ENCODE results near the gene OTOP2. TPM values are rescaled to one million over a fixed set of nuclear protein-coding genes. Genes with fewer than 3 reads are reported as not detected.
"Not testable (repeated sequence)": the region's sequence is repeated elsewhere in the genome, so short reads cannot be mapped to it uniquely, and the experiment has no call there.

OTOP2 gene
- total RNA-seq, 2 donors from 2014 or later, result not detected

DNA sequence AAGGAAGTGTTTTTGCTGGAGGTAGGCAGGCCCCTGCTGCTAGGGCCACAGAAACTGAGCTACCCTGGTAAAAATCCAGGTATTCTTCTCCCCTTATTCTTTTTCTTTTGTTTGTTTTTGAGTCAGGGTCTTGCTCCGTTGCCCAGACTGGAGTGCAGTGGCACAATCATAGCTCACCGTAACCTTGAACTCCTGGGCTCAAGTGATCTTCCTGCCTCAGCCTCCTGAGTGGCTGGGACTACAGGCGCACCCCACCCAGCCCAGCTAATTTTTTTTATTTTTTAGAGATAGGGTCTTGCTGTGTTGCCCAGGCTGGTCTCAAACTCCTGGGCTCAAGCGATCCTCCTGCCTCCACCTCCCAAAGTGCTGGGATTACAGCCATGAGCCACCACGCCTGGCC lies 45.4 kb downstream of the OTOP2 start:
- H3K27me3 Mint-ChIP-seq; ATAC-seq; DNase-seq; H3K36me3 Mint-ChIP-seq (ENCODE audit: low read depth); H3K4me3 Mint-ChIP-seq; H3K4me1 Mint-ChIP-seq; H3K9me3 ChIP-seq (ENCODE audit: control insufficient read depth, low read length, poor library complexity, severe bottlenecking): not testable (repeated sequence)
- peak overlapping the region; percentile 45 for H3K27ac Mint-ChIP-seq

DNA sequence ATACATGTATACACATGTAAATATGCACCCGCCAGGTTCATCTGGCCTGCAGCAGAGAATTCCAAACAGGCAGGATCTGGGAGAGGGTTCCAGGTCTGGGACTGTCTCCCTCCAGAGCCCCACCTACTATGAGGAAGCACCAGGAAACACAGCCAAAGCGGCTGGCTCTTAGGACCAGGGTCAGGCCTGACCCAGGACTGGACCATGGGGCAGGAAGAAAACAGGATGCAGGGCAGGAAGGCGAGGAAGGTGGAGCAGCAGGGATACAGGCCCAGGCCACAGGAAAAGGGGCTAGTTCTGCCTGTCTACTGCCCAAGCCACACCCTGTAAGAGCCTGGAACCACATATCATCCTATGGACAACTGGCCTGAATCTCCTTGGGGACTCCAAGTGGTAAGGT lies 46.3 kb downstream of the OTOP2 start:
- no peak overlapping the region for H3K27ac Mint-ChIP-seq

DNA sequence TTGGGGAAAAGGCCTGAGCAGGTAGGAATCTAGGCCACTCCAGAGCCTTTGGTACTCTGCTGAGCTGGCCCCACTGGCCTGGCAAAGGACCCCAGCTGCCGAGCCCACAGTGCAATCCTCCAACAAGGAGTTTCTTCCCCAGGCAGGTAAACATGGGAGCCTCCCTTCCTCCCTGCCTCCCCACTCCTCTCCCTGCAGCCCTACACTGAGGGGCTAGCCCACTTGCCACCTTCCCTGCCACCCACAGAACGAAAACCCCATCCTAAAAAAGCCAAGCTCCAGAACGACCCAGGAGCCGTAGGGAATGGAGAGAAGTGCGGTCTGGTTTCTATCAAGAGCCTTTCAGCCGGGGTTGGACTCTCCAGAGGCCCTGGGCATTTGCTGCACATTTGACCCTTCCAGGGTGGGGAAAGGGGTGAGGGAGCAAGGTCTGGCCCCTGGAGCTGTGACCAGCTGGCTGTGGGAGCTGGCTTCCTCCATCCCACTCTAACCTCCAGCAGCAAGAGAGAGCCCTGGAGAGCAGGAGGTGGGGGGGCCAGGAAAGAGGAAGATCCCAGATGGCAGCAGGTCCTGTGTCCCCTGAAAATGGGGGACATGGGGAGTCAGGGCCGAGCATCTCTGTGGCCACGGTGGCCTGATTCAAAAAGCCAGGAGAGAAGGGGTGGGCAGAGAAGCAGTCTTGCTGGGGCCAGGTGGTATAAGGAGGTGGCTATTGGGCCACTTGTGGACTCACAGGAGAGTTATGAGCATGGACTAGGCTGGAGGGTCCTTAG lies 47.2 kb downstream of the OTOP2 start:
- H3K9me3 ChIP-seq (ENCODE audit: control insufficient read depth, low read length, poor library complexity, severe bottlenecking), result no peaks in the 10 kb centered on the region
- Mint-ChIP-seq H3K4me1 (peaks cover 6% of the 10 kb centered on the region), H3K27ac (peak overlapping the region; percentile 27), H3K4me3 (peak overlapping the region; percentile 93), H3K27me3 (peaks cover 11% of the 10 kb centered on the region), H3K36me3 (ENCODE audit: low read depth) (peaks cover 2% of the 10 kb centered on the region)
- DNase-seq, result no peak
- ATAC-seq, result no peak

More for the DNA sequence above, 46.3 kb downstream of the OTOP2 start:
- peaks cover 2% of the 10 kb centered on the region for H3K36me3 Mint-ChIP-seq (ENCODE audit: low read depth)
- DNase-seq (no peak), ATAC-seq (no peak)
- peak overlapping the region; percentile 47 for H3K4me3 Mint-ChIP-seq
- H3K9me3 ChIP-seq (ENCODE audit: control insufficient read depth, low read length, poor library complexity, severe bottlenecking), result no peaks in the 10 kb centered on the region
- H3K27me3 Mint-ChIP-seq, result peaks cover 11% of the 10 kb centered on the region
- peaks cover 6% of the 10 kb centered on the region for H3K4me1 Mint-ChIP-seq

GRCh38 chr17:74971842-74972106 lies 47.7 kb downstream of the OTOP2 start:
- DNase-seq (no peak), ATAC-seq (no peak)
- Mint-ChIP-seq H3K27me3 (peaks cover 11% of the 10 kb centered on the region), H3K36me3 (ENCODE audit: low read depth) (peaks cover 2% of the 10 kb centered on the region), H3K4me3 (peak overlapping the region; percentile 93), H3K4me1 (peaks cover 6% of the 10 kb centered on the region), H3K27ac (no peak overlapping the region)
- H3K9me3 ChIP-seq (ENCODE audit: control insufficient read depth, low read length, poor library complexity, severe bottlenecking), result no peaks in the 10 kb centered on the region

DNA sequence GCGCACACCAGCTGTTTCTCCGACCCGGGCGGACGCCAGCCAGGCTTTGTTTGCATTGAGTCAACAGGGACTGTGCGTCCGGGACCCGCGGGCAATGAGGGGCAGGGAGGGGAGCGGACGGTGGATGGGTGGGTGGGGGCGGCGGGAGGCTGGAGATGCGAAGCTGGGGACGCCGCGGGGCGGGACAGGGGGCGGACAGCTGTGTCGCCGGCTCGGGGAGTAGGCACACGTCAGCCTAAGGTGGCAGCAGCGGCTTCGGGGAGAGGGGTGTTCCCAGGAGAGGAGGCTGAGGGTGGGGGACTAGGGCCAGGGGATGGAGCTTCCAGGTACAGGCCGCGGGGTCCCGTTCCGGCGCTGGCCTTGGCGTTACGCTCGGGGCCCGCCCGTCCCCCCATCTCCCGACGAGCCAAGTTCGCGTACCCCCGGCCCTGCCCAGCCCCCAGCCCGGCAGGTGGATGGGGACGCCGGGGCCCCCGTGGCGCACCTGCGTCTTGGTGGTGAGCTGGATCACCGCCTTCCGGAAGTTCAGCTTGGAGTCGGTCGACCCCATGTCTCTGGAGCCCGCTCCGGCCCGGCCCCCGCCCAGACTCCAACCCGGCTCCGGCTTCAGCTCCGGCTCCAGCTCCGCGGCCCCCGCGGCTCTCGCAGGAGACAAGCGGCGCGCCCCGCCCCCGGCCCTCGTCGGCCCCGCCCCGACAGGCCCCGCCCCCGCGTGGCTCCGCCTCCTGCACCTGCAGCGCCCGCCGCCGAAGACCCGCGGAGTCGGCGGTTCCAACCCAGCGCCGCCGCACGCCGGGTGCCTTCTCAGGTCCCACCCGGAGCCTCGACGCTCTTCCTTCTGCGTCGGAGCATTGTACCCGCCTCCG lies 48.3 kb downstream of the OTOP2 start, which contains the start of gene HID1:
HID1 (minus strand) TSS at position 653 of the 866 bp plus-strand sequence; CDS start at position 550, 103 bp downstream.
- peak; percentile 65 to 85 (median 83) for DNase-seq
- H3K27me3 Mint-ChIP-seq, result peaks cover 11% of the 10 kb centered on the region
- H3K9me3 ChIP-seq (ENCODE audit: control insufficient read depth, low read length, poor library complexity, severe bottlenecking), result no peaks in the 10 kb centered on the region
- peak; percentile 93 for ATAC-seq
- peaks cover 2% of the 10 kb centered on the region for H3K36me3 Mint-ChIP-seq (ENCODE audit: low read depth)
- H3K27ac Mint-ChIP-seq, result peak within 1 kb of the TSS; percentile 27
- peak within 1 kb of the TSS; percentile 93 for H3K4me3 Mint-ChIP-seq
- peaks cover 6% of the 10 kb centered on the region for H3K4me1 Mint-ChIP-seq

DNA sequence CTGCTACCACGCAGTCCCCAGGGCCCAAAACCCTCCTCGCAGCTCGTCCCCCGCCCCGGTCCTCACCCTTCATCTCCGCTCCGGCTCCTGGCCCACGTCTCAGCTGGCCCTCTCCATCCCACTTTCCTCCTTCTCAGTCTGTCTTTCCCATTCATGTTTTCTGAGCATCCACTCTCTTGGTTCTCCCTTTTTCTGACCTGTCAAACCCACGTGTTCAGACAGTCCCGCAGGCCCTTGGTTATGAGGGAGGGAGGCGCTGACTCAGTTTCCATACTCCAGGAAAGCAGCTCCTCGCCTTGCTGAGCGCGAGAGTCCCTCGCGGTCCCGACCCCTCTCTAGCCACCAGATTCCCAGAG lies 48.9 kb downstream of the OTOP2 start:
- no peaks in the 10 kb centered on the region for H3K9me3 ChIP-seq (ENCODE audit: control insufficient read depth, low read length, poor library complexity, severe bottlenecking)
- DNase-seq (no peak), ATAC-seq (no peak)
- Mint-ChIP-seq H3K27me3 (peaks cover 11% of the 10 kb centered on the region), H3K4me1 (peaks cover 6% of the 10 kb centered on the region), H3K27ac (no peak overlapping the region), H3K36me3 (ENCODE audit: low read depth) (peaks cover 2% of the 10 kb centered on the region), H3K4me3 (peak overlapping the region; percentile 93)

GRCh38 chr17:74975943-74976342 lies 51.9 kb downstream of the OTOP2 start:
- no peak overlapping the region for H3K27ac Mint-ChIP-seq
- peaks cover 2% of the 10 kb centered on the region for H3K36me3 Mint-ChIP-seq (ENCODE audit: low read depth)
- no peak overlapping the region for H3K4me3 Mint-ChIP-seq
- H3K4me1 Mint-ChIP-seq, result peaks cover 11% of the 10 kb centered on the region
- no peaks in the 10 kb centered on the region for H3K9me3 ChIP-seq (ENCODE audit: control insufficient read depth, low read length, poor library complexity, severe bottlenecking)
- peaks cover 11% of the 10 kb centered on the region for H3K27me3 Mint-ChIP-seq
- DNase-seq (no peak), ATAC-seq (no peak)

- H3K9me3 ChIP-seq (ENCODE audit: control insufficient read depth, low read length, poor library complexity, severe bottlenecking), result no peaks in the 10 kb centered on the region
- H3K4me3 Mint-ChIP-seq, result no peak overlapping the region
- no peak overlapping the region for H3K27ac Mint-ChIP-seq
- no peak for DNase-seq
- no peak for ATAC-seq
- peaks cover 11% of the 10 kb centered on the region for H3K27me3 Mint-ChIP-seq
- H3K4me1 Mint-ChIP-seq, result peaks cover 17% of the 10 kb centered on the region
- peaks cover 2% of the 10 kb centered on the region for H3K36me3 Mint-ChIP-seq (ENCODE audit: low read depth)
These were observed 53.7 kb downstream of the OTOP2 start for GRCh38 chr17:74977802-74978201.

DNA sequence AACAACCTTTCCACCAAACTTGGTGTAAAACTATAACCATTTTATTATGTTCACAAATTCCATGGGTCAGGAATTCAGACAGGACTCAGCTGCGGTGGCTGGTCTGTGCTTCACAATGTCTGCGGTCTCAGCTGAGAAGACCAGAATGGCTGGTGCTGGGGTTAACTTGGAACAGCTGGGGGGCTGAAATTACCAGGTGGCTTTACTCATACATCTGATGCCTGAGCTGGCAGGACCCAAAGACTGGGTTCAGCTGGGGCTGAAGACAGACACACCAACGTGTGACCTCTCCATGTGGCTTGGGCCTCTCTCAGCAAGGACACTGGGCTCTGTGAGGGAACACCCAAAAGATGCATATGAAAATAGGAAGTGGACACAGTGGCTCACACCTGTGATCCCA lies 54.2 kb downstream of the OTOP2 start:
- H3K9me3 ChIP-seq (ENCODE audit: control insufficient read depth, low read length, poor library complexity, severe bottlenecking), result no peaks in the 10 kb centered on the region
- no peak overlapping the region for H3K4me3 Mint-ChIP-seq
- peaks cover 7% of the 10 kb centered on the region for H3K27me3 Mint-ChIP-seq
- no peak for DNase-seq
- H3K27ac Mint-ChIP-seq, result no peak overlapping the region
- H3K36me3 Mint-ChIP-seq (ENCODE audit: low read depth), result no peaks in the 10 kb centered on the region
- ATAC-seq, result no peak
- peaks cover 12% of the 10 kb centered on the region for H3K4me1 Mint-ChIP-seq

DNA sequence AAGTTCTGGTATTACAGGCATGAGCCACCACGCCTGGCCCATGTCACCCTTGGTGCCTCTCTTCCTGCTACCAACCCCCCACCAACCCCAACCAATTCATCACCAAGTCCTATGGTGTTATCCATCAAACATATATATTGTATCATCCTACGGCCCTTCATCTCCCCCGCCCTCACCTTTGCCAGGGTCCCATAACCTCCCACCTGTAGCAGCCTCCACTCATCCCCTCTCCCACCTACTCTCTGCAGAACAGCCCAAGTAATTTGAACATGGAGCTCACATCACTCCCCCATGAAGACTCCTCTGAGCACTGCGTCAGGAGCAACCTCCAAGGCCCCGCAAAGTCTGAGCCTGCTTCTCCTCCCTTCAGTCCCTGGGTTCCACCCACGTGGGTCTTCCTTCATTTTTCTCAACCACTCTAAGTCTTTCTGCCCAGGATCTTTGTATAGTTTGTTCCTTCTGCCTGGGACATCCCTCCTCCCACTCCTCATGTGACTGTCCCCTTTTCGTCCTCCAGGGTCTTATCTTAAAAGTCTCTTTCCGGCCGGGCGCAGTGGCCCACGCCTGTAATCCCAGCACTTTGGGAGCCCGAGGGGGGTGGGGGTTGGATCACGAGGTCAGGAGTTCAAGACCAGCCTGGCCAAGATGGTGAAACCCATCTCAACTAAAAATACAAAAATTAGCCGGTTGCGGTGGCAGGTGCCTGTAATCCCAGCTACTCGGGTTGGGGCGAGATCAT lies 55.5 kb downstream of the OTOP2 start:
- no peaks in the 10 kb centered on the region for H3K36me3 Mint-ChIP-seq (ENCODE audit: low read depth)
- peaks cover 2% of the 10 kb centered on the region for H3K27me3 Mint-ChIP-seq
- peaks cover 15% of the 10 kb centered on the region for H3K4me1 Mint-ChIP-seq
- peak overlapping the region; percentile 25 for H3K4me3 Mint-ChIP-seq
- H3K9me3 ChIP-seq (ENCODE audit: control insufficient read depth, low read length, poor library complexity, severe bottlenecking), result no peaks in the 10 kb centered on the region
- ATAC-seq, result no peak
- no peak for DNase-seq
- no peak overlapping the region for H3K27ac Mint-ChIP-seq

DNA sequence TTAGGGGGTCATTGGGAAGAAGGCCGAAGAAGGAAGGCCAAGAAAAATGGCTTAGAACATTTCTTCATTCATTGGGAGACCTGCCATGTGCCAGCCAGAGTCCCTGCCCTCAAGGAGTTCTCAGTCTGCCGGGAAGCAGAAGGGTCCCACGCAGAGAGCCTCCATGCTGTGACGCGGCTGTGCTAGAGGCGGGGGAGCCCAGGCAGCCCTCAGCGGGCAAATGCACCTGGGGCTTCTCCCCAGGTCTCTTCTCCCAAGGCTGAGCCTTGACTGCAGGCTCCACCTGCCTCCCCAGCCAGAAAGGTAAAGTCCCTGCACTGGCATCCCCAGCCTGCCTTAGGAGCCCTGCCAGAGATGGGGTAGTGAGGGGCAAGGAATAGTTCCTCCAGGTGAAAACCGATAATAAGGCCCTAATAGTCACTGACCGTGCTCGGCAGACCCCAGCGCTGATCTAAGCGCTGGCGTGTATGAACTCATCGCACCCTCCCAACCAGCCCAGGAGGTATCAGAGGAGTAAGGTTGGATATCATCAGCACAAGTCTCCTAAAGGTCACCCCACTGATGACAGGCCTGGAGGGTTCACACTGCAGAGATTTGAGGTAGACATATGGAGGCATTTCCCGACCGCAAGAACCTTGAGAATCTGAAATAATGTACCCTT lies 57.4 kb downstream of the OTOP2 start:
- H3K4me3 Mint-ChIP-seq, result peak overlapping the region; percentile 85
- H3K9me3 ChIP-seq (ENCODE audit: control insufficient read depth, low read length, poor library complexity, severe bottlenecking), result no peaks in the 10 kb centered on the region
- DNase-seq (no peak), ATAC-seq (peak; percentile 29)
- peak overlapping the region; percentile 67 for H3K27ac Mint-ChIP-seq
- H3K36me3 Mint-ChIP-seq (ENCODE audit: low read depth), result no peaks in the 10 kb centered on the region
- peaks cover 15% of the 10 kb centered on the region for H3K4me1 Mint-ChIP-seq
- H3K27me3 Mint-ChIP-seq, result no peaks in the 10 kb centered on the region

DNA sequence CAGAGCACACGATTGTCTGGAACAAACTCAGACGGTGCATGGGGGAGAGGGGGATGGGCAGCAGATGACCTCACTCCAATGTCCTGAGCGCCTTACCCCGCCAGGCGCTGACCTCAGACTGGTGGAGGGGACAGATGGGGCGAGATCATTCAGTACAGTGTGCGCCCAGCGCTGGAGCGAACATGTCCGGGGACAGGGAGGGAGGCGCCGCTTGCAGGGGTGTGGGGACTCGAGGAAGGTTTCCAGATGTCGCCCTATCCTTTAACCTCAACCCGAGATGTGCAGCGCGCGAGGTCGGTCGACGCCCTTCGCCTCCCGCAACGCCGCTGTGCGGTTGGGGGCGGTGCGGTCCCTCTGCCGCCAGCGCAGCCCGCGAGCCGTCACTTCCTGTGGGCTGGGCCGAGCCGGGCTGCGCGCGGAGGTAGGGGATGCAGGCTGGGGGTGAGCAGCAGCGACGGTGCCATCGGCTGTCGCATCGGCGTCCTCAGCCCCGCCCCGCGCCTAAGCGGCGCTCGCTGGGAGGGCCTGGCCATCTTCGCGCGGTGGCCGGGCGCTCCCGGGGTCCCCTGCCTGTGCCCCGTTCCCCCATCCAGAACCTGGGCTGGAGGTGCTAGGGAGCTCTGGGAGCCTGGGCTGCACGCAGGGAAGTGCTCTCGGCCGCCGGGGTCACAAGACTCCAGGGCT lies 58.0 kb downstream of the OTOP2 start:
- Mint-ChIP-seq H3K36me3 (ENCODE audit: low read depth) (no peaks in the 10 kb centered on the region), H3K4me1 (peaks cover 18% of the 10 kb centered on the region), H3K4me3 (peak overlapping the region; percentile 85), H3K27ac (peak overlapping the region; percentile 67), H3K27me3 (no peaks in the 10 kb centered on the region)
- H3K9me3 ChIP-seq (ENCODE audit: control insufficient read depth, low read length, poor library complexity, severe bottlenecking), result no peaks in the 10 kb centered on the region
- ATAC-seq, result peak; percentile 95
- peak; percentile 71 to 79 (median 77) for DNase-seq
